ENCODE results near the gene PRKCA.

The PRKCA gene

GRCh38 chr17:66671156-66671555, 368.7 kb downstream of the PRKCA start:
- DNase-seq (ENCODE audit: low read depth in 2 of 2, low spot score in 1 of 2): no peak

- peak in 1 of 2 donors; percentile 18 for DNase-seq (ENCODE audit: low read depth in 2 of 2, low spot score in 1 of 2)
Measured at GRCh38 chr17:66673668-66674276, 371.4 kb downstream of the PRKCA start.

- DNase-seq (ENCODE audit: low read depth in 2 of 2, low spot score in 1 of 2): no peak
Measured at GRCh38 chr17:66675273-66675990, 373.0 kb downstream of the PRKCA start.

- DNase-seq (ENCODE audit: low read depth in 2 of 2, low spot score in 1 of 2): no peak
Measured at GRCh38 chr17:66675991-66676371, 373.6 kb downstream of the PRKCA start.

GRCh38 chr17:66676421-66676820, 374.0 kb downstream of the PRKCA start:
- no peak for DNase-seq (ENCODE audit: low read depth in 2 of 2, low spot score in 1 of 2)

GRCh38 chr17:66677201-66677981, 375.0 kb downstream of the PRKCA start:
- DNase-seq (ENCODE audit: low read depth in 2 of 2, low spot score in 1 of 2): no peak

- DNase-seq (ENCODE audit: low read depth in 2 of 2, low spot score in 1 of 2): no peak
Measured at GRCh38 chr17:66678061-66678460, 375.6 kb downstream of the PRKCA start.

- no peak for DNase-seq (ENCODE audit: low read depth in 2 of 2, low spot score in 1 of 2)
Measured at GRCh38 chr17:66678827-66679226, 376.4 kb downstream of the PRKCA start.

GRCh38 chr17:66679631-66680517, 377.5 kb downstream of the PRKCA start:
- DNase-seq (ENCODE audit: low read depth in 2 of 2, low spot score in 1 of 2): no peak

- DNase-seq (ENCODE audit: low read depth in 2 of 2, low spot score in 1 of 2): no peak
Measured at GRCh38 chr17:66682283-66682682, 379.9 kb downstream of the PRKCA start.

GRCh38 chr17:66684261-66684660, 381.8 kb downstream of the PRKCA start:
- DNase-seq (ENCODE audit: low read depth in 2 of 2, low spot score in 1 of 2): no peak

- DNase-seq (ENCODE audit: low read depth in 2 of 2, low spot score in 1 of 2): no peak
Measured at GRCh38 chr17:66684731-66685130, 382.3 kb downstream of the PRKCA start.

GRCh38 chr17:66686601-66687000, 384.2 kb downstream of the PRKCA start:
- no peak for DNase-seq (ENCODE audit: low read depth in 2 of 2, low spot score in 1 of 2)

GRCh38 chr17:66687570-66688284, 385.3 kb downstream of the PRKCA start:
- no peak for DNase-seq (ENCODE audit: low read depth in 2 of 2, low spot score in 1 of 2)

GRCh38 chr17:66689221-66689620, 386.8 kb downstream of the PRKCA start:
- no peak for DNase-seq (ENCODE audit: low read depth in 2 of 2, low spot score in 1 of 2)

GRCh38 chr17:66690166-66690565, 387.8 kb downstream of the PRKCA start:
- no peak for DNase-seq (ENCODE audit: low read depth in 2 of 2, low spot score in 1 of 2)

GRCh38 chr17:66691644-66692420, 389.4 kb downstream of the PRKCA start:
- DNase-seq (ENCODE audit: low read depth in 2 of 2, low spot score in 1 of 2): no peak

- DNase-seq (ENCODE audit: low read depth in 2 of 2, low spot score in 1 of 2): no peak
Measured at GRCh38 chr17:66692421-66692690, 389.9 kb downstream of the PRKCA start.

- DNase-seq (ENCODE audit: low read depth in 2 of 2, low spot score in 1 of 2): no peak
Measured at GRCh38 chr17:66695098-66695497, 392.7 kb downstream of the PRKCA start.

GRCh38 chr17:66698270-66698669, 395.9 kb downstream of the PRKCA start:
- no peak for DNase-seq (ENCODE audit: low read depth in 2 of 2, low spot score in 1 of 2)
